GM19372 (cell line): ENCODE data around the gene TOMM20L.
"Not testable (repeated sequence)": the region's sequence is repeated elsewhere in the genome, so short reads cannot be mapped to it uniquely, and the experiment has no call there.

Experiments
- ATAC-seq: cut with Tn5 transposase; IDR thresholded peaks from one replicate; pipeline ENCODE4 v1.9.1; 2021; ENCODE audit warnings: mild to moderate bottlenecking, low read depth, moderate library complexity; ENCODE audit not compliant: unreplicated experiment

The TOMM20L gene

DNA sequence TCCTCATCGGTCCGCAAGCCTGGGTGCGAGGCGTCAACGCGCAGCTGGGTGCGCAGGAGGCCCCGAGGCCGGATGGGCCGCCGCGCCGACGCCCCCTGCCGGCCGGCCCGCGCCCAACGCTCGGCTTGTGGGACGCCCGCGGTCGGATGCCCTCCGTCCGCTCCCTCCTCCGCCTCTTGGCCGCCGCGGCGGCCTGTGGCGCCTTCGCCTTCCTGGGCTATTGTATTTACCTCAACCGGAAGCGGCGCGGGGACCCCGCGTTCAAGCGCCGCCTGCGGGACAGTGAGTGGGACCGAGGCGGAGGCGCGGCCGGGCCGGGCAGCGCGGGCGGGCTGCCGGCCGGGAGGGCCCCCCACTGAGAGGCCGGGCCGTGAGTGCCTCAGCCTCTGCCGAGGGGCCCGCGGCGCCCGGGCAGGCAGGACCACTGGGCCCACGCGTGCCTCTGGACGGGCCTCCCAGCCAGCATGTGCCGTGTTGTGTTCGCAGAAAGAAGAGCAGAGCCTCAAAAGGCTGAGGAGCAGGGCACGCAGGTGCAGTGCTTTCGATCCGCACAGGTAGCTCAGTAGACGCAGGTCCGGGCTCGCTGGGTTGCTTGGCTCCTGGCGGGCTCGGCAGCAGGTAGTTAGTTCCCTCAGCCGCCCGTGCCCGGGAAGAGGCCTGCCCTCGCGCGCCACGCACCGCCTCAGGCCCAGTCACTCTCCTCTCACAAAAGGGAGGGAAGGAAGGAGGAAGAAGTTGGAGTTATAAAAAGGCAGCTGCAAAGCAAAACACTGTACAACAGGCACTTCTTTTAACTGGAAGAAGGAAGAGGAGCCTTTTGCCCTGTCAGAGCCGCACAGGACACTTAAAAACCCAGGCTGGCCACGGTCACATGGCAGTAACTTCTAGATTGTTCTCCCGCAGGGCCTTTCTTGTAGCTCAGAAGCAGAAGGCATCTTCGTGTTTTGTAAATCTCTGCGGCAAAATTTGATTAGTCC is at the start of gene TOMM20L:
Gene TOMM20L, plus strand, starts transcription at position 119 of the 977 bp plus-strand sequence. Its CDS starts 28 bp downstream, at position 147.
- ATAC-seq, result peak; percentile 93

- ATAC-seq, result no peak
These were observed 42.0 kb upstream of the TOMM20L start for GRCh38 chr14:58353516-58354299.

DNA sequence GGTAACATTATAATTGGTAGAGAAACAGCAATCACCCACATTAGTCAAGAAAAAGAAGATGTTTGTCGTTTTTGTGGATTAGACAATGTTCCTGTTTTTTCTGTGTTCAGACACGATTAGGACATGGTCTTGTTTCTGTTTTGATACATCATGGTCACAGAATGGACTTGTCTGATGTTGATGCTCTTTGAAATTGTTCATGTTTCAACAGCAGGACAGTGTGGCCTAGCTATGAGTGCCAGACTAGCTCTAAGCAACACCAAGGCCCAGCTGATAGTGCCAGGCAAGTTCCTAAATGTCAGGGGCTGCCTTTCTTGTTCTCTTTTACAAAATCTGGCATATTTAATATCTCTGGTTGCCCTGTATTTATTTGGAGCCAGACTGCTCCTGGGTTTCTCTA is 40.9 kb upstream of the TOMM20L start:
- ATAC-seq, result no peak

DNA sequence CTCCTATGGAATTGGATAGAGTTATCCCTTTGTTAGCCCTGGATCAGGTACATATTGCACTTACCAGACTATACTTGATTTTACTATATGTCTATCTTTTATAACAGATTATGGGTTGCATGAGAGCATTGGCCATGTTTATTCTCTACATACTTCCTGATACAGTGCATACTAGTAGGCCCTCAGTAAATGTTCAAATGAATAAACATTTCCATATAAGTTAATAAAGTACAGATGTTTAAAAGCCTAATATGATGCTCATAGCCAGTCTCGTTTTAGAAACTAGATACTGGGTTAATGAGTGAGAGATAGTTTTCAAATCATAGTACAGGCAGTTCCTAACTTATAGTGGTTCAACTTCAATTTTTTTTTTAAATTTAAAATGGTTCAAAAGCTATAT is 39.5 kb upstream of the TOMM20L start:
- ATAC-seq, result no peak

GRCh38 chr14:58362272-58362671 is 33.5 kb upstream of the TOMM20L start:
- ATAC-seq, result not testable (repeated sequence)

DNA sequence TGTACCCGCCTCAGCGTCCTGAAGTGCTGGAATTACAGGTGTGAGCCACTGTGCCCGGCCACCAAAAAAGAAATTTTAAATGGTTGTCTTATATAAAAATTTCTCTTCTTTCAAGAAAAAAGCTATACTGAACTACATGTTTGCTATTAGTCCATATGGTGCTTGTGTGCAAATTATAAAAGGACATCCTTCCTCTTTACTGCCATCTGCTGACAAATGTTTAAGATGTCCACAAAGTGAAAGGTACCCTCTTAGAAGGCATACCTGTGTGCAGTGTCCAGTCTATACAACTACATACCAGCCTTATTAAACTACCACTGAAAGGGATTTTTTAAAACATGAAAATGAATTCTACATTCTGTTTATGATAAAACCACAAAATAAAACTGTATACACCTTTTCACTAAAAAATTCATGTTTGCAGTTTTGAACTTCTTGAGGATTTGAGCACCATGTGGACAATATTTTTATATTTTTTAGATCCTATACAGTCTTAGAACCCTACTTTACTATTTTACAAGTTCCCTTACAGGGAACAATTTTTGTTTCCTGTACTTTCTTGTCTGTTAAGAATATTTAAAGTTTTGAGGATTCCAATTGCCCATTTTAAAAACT is 32.8 kb upstream of the TOMM20L start:
- no peak for ATAC-seq

- no peak for ATAC-seq
These were observed 31.4 kb upstream of the TOMM20L start for GRCh38 chr14:58364316-58364715.

GRCh38 chr14:58367296-58367695 is 28.4 kb upstream of the TOMM20L start:
- no peak for ATAC-seq

- ATAC-seq, result no peak
These were observed 26.8 kb upstream of the TOMM20L start for GRCh38 chr14:58368956-58369355.

- no peak for ATAC-seq
These were observed 18.9 kb upstream of the TOMM20L start for GRCh38 chr14:58376791-58377190.

DNA sequence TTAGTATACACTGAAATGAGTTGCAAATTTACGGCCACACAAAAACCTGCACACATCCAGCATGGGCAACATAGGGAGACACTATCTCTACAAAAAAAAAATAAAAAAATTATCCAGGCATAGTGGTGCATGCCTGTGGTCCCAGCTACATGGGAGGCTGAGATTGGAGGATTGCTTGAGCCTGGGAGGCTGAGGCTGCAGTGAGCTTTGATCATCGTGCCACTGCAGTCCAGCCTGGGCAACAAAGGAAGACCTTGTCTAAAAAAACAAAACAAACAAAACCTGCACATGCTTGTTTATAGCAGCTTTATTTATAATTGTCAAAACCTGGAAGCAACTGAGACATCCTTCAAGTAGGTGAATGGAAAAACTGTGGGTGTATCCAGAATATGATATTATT is 4.9 kb upstream of the TOMM20L start:
- ATAC-seq, result no peak

DNA sequence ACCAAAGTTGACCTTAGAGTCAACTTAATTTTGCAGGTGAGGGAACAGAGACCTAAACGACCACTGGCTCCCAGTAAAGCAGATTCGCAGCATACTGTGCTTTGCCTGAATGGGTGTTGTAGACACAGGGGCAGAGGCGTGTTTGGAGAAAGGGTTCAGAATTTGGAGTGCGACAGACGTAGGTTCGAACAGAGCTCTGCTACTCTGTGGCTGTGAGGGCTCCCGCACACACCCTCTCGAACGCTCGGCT is 243 bp upstream of the TOMM20L start:
- ATAC-seq, result no peak

GRCh38 chr14:58397156-58397555 is 1.4 kb downstream of the TOMM20L start:
- ATAC-seq, result no peak

DNA sequence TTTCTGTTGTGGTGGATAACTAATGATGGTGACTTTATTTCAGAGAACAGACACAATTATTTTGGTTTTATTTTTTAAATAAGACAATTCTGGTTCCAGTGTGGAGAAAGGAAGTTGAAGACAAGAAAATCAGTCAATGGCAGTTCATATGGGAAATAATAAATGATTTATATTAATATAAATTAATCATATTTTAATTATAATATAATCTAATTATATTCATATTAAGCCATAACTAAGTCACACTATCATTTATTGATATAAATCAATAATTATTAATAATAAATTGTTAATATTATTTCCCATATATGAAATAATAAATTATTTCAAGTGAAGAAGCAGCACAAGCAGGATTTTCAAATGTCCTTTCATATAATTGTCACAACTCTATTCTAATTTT is 2.8 kb downstream of the TOMM20L start:
- ATAC-seq, result no peak

- ATAC-seq, result no peak
These were observed 3.2 kb downstream of the TOMM20L start for GRCh38 chr14:58398895-58399294.

DNA sequence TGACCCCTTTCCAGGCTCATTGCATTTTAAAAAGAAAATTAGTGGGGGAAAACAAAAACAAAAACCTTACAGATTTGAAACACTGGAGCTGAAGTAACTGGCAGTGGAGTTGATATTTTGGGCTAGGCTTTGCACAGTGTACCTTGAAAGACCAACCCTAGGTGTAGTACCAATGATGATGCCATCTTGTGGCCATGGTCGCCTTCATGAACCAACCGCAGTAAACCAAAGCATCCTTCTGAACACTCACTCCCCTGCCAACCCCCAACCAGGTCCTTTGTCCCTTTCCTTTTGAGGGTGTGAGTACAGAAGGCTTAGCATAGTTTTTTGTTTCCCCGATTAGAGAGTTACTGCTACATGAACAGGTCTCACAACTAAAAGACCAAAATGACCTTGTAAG is 5.9 kb downstream of the TOMM20L start:
- ATAC-seq, result no peak

DNA sequence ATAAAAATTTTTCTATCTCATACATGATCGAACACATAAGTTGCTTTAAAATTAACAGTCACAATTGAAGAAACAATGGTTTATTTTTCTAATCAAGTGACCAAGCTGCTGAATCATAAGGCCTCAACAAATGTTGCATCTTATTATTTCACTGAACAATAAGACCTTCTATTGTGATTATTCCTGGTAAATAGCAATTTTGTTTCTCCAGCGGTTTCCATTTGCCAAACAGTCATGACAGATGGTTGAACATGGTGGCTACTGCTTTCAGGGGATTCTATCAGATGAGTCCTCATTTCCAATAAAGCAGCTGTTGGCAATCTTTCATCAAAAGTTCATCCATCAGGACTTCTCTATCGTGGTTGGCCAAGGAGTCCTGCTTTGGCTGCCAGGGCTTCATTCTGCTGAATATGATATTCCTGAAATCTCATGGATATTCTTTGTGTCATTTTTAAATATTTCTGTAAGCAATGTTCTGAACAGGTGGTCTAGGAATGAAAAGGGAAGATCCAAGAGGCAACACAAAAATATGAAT is 13.0 kb downstream of the TOMM20L start:
- ATAC-seq, result no peak

- ATAC-seq, result no peak
These were observed 19.1 kb downstream of the TOMM20L start for GRCh38 chr14:58414845-58415244.

- ATAC-seq, result no peak
These were observed 20.2 kb downstream of the TOMM20L start for GRCh38 chr14:58415636-58416547.

DNA sequence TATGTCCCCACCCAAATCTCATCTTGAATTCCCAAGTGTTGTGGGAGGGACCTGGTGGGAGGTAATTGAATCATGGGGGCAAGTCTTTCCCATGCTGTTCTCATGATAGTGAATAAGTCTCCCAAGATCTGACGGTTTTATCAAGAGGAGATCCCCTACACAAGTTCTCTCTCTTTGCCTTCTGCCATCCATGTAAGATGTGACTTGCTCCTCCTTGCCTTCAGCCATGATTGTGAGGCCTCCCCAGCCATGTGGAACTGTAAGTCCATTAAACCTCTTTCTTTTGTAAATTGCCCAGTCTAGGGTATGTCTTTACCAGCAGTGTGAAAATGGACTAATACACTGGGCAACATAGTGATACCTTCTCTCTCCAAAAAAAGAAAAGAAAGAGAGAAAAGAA is 21.2 kb downstream of the TOMM20L start:
- not testable (repeated sequence) for ATAC-seq
